Osteoblast (primary cell): ENCODE measurements around the gene MPPED2. TPM values are rescaled to one million over a fixed set of nuclear protein-coding genes. Genes with fewer than 3 reads are reported as not detected.

ENCODE experiments used
- DNase-seq: peaks from one replicate; pipeline ENCODE4 v3.0.0; 2011; ENCODE audit warnings: low spot score, mixed read lengths; ENCODE audit not compliant: insufficient read length; ENCODE audit errors: missing footprints
- H2AFZ ChIP-seq: 2 replicates; pipeline ENCODE4 v1.6.0; 2011; ENCODE audit warnings: mild to moderate bottlenecking, low read length
- H3K27ac ChIP-seq: 2 replicates; pipeline ENCODE4 v1.5.1; 2011; ENCODE audit warnings: mild to moderate bottlenecking, low read depth, low read length, moderate library complexity
- H3K27me3 ChIP-seq: 2 replicates; pipeline ENCODE4 v1.6.0; 2012; ENCODE audit warnings: mild to moderate bottlenecking, control low read depth, inconsistent platforms, low read length, moderate library complexity; ENCODE audit not compliant: insufficient read depth
- H3K36me3 ChIP-seq: 2 replicates; pipeline ENCODE4 v1.5.1; 2011; ENCODE audit warnings: mild to moderate bottlenecking, low read length, control low read depth, moderate library complexity; ENCODE audit not compliant: insufficient read depth
- H3K4me1 ChIP-seq: 2 replicates; pipeline ENCODE4 v1.5.1; 2011; ENCODE audit warnings: mild to moderate bottlenecking, low read length, control low read depth, moderate library complexity; ENCODE audit not compliant: insufficient read depth
- H3K4me2 ChIP-seq: 2 replicates; pipeline ENCODE4 v1.6.0; 2011; ENCODE audit warnings: mild to moderate bottlenecking, low read length; ENCODE audit not compliant: insufficient read depth
- H3K4me3 ChIP-seq: fragments of 200-600 bp; sonication (generic); 3 replicates; pipeline ENCODE4 v1.5.1; 2012; ENCODE audit warnings: mild to moderate bottlenecking, low read length, inconsistent platforms; ENCODE audit not compliant: insufficient read depth
- H3K79me2 ChIP-seq: 2 replicates; pipeline ENCODE4 v1.6.0; 2012; ENCODE audit warnings: mild to moderate bottlenecking, low read length, control low read depth, inconsistent platforms; ENCODE audit not compliant: insufficient read depth
- H3K9me3 ChIP-seq: 2 replicates; pipeline ENCODE4 v1.5.1; 2011; ENCODE audit warnings: low read depth, low read length, control low read depth
- H4K20me1 ChIP-seq: 2 replicates; pipeline ENCODE4 v1.6.0; 2012; ENCODE audit warnings: mild to moderate bottlenecking, low read length, control low read depth; ENCODE audit not compliant: insufficient read depth
- CTCF ChIP-seq: IDR thresholded peaks from 2 replicates; pipeline ENCODE4 v1.5.1; 2011; ENCODE audit warnings: mild to moderate bottlenecking, low read depth, low read length, moderate library complexity; ENCODE audit errors: extremely low read depth
- total RNA-seq: library from RNA; depleted of rRNA; stranded (reverse); fragments of >200 nt; gene quantifications from 2 replicates; pipeline ENCODE4 v1.2.3, GENCODE V29; 2012

MPPED2 gene
- total RNA-seq, 1 donor: 2.2 TPM

GRCh38 chr11:30429550-30429949, 156.6 kb downstream of the MPPED2 start:
- H3K36me3 ChIP-seq: no peaks in the 10 kb centered on the region
- no peak for DNase-seq
- no peak overlapping the region for H3K4me3 ChIP-seq
- TF ChIP-seq CTCF: no peak
- no peaks in the 10 kb centered on the region for H3K27me3 ChIP-seq
- no peaks in the 10 kb centered on the region for H3K79me2 ChIP-seq
- no peak overlapping the region for H3K4me2 ChIP-seq
- H3K27ac ChIP-seq: no peak overlapping the region
- H4K20me1 ChIP-seq: no peaks in the 10 kb centered on the region
- no peak overlapping the region for H2AFZ ChIP-seq
- H3K4me1 ChIP-seq: no peaks in the 10 kb centered on the region
- no peaks in the 10 kb centered on the region for H3K9me3 ChIP-seq

GRCh38 chr11:30426781-30427180, 159.4 kb downstream of the MPPED2 start:
- H3K27me3 ChIP-seq: no peaks in the 10 kb centered on the region
- no peaks in the 10 kb centered on the region for H3K4me1 ChIP-seq
- no peak overlapping the region for H3K27ac ChIP-seq
- no peaks in the 10 kb centered on the region for H3K9me3 ChIP-seq
- no peak overlapping the region for H2AFZ ChIP-seq
- H4K20me1 ChIP-seq: no peaks in the 10 kb centered on the region
- H3K4me2 ChIP-seq: no peak overlapping the region
- no peaks in the 10 kb centered on the region for H3K36me3 ChIP-seq
- TF ChIP-seq CTCF: no peak
- DNase-seq: no peak
- H3K79me2 ChIP-seq: no peaks in the 10 kb centered on the region
- H3K4me3 ChIP-seq: no peak overlapping the region

- no peak overlapping the region for H2AFZ ChIP-seq
- no peak overlapping the region for H3K27ac ChIP-seq
- no peak overlapping the region for H3K4me3 ChIP-seq
- no peaks in the 10 kb centered on the region for H3K27me3 ChIP-seq
- no peaks in the 10 kb centered on the region for H3K4me1 ChIP-seq
- H3K79me2 ChIP-seq: no peaks in the 10 kb centered on the region
- no peak for TF ChIP-seq CTCF
- no peak for DNase-seq
- H4K20me1 ChIP-seq: no peaks in the 10 kb centered on the region
- H3K9me3 ChIP-seq: no peaks in the 10 kb centered on the region
- no peak overlapping the region for H3K4me2 ChIP-seq
- no peaks in the 10 kb centered on the region for H3K36me3 ChIP-seq
Measured at GRCh38 chr11:30424844-30425243, 161.3 kb downstream of the MPPED2 start.

GRCh38 chr11:30424321-30424720, 161.8 kb downstream of the MPPED2 start:
- Histone ChIP-seq H3K4me1 (no peaks in the 10 kb centered on the region), H3K27me3 (no peaks in the 10 kb centered on the region), H3K4me3 (no peak overlapping the region), H2AFZ (no peak overlapping the region), H3K79me2 (no peaks in the 10 kb centered on the region), H3K4me2 (no peak overlapping the region), H3K9me3 (no peaks in the 10 kb centered on the region), H3K27ac (no peak overlapping the region), H3K36me3 (no peaks in the 10 kb centered on the region), H4K20me1 (no peaks in the 10 kb centered on the region)
- DNase-seq: no peak
- TF ChIP-seq CTCF: no peak
